Ovary (tissue), 3 donors: ENCODE data around the gene NSRP1.

Experiments used
- EP300 ChIP-seq: sonication (generic); formaldehyde crosslinking; IDR thresholded peaks from one replicate; pipeline ENCODE4 v1.6.1; 2017; ENCODE audit warnings: antibody characterized with exemption
- POLR2A ChIP-seq: fragments of 450-650 bp; IDR thresholded peaks from one replicate; pipeline ENCODE4 v1.6.1; 2017; ENCODE audit warnings: antibody characterized with exemption, mild to moderate bottlenecking, moderate library complexity
- TF ChIP-seq, protein P1 (sequence below), 3 donors: fragments of 450-650 bp in 2 of 3; fragments of 200-600 bp in 1 of 3; IDR thresholded peaks; one replicate each; pipeline versions ENCODE4 v1.5.1 to v1.8.0; 2016 to 2022; ENCODE audit warnings: antibody characterized with exemption in 3 of 3, mild to moderate bottlenecking in 1 of 3
- donor health status: DM: no; HTN: no; CAD: no.

DNA sequence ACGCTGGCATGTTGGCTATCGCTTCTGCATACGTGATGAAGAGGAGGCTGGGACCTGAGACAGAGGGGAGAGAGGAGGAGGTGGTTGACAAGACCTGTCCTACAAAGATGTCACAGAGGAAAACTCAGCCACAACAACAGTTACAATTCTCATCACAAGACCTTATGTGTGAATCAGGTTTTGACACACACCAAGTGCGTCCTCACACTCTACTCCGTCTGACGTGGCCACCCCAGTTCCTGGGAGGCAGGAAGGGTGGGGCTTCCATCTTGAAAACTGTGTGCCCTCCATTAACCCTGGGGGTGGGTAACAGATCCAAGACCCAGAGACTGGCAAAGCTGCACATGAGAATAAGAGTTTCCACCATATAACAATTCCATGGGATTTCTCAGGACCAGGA lies 94.8 kb downstream of the NSRP1 start:
- TF ChIP-seq, protein P1, sequence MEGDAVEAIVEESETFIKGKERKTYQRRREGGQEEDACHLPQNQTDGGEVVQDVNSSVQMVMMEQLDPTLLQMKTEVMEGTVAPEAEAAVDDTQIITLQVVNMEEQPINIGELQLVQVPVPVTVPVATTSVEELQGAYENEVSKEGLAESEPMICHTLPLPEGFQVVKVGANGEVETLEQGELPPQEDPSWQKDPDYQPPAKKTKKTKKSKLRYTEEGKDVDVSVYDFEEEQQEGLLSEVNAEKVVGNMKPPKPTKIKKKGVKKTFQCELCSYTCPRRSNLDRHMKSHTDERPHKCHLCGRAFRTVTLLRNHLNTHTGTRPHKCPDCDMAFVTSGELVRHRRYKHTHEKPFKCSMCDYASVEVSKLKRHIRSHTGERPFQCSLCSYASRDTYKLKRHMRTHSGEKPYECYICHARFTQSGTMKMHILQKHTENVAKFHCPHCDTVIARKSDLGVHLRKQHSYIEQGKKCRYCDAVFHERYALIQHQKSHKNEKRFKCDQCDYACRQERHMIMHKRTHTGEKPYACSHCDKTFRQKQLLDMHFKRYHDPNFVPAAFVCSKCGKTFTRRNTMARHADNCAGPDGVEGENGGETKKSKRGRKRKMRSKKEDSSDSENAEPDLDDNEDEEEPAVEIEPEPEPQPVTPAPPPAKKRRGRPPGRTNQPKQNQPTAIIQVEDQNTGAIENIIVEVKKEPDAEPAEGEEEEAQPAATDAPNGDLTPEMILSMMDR (IDR thresholded peaks at IDR 0.05), result no peak
- TF ChIP-seq POLR2A, result no peak
- TF ChIP-seq EP300, result no peak
